ENCODE data around the gene SETD3. TPM values are rescaled to one million over a fixed set of nuclear protein-coding genes. Genes with fewer than 3 reads are reported as not detected.

The SETD3 gene
- total and polyA plus RNA-seq, 4 donors, result 41.0 to 66.0 (median 56.8) TPM

DNA sequence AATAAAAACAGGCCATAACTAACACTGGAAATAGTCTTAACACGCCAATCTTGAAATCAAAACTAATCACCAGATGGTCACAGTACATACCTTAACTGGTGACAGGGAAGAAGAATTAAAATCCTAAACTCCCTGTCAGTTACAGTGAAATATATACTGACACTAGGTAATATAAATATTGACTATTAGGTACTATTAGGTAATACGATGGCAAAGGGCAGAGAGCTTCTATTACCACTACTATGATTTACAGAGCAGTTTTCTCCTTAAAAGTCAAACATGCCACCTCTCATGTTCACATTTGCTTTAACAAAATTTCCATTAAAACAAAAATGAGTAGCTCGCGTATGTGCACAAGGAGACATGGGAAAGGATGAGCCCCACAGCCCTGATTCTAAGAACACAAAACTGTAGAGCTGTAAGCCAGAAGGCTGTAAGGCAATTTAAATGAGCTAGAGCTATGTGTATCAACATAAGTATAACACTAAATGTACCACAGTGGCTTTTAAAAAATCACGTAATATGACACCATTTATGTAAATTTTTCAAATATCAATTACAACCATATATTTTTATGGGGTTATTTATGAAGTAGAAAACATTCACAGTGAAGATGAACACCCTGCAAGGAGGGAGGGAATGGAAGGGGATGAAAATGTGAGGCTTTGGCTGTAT, 19.1 kb downstream of the SETD3 start:
- H3K4me3 ChIP-seq (ENCODE audit: low read length in 2 of 2), result no peak overlapping the region

GRCh38 chr14:99460793-99461192, 19.9 kb downstream of the SETD3 start:
- peaks cover 0 to 7% of the 10 kb centered on the region in 2 donors for H3K36me3 ChIP-seq (ENCODE audit: control insufficient read depth in 1 of 2, insufficient read depth in 2 of 2, low read length in 1 of 2)
- DNase-seq, result no peak

More for the DNA sequence above, 19.1 kb downstream of the SETD3 start:
- Histone ChIP-seq H3K9me3 (ENCODE audit: control insufficient read depth, low read length) (no peaks in the 10 kb centered on the region), H3K27ac (ENCODE audit: low read depth in 1 of 2, low read length in 2 of 2) (no peak overlapping the region), H3K4me1 (ENCODE audit: control insufficient read depth in 1 of 2, insufficient read depth in 2 of 2, low read length in 2 of 2) (no peaks in the 10 kb centered on the region), H3K27me3 (ENCODE audit: control insufficient read depth in 1 of 2, insufficient read depth in 2 of 2, low read length in 1 of 2) (no peaks in the 10 kb centered on the region), H3K36me3 (ENCODE audit: control insufficient read depth in 1 of 2, insufficient read depth in 2 of 2, low read length in 1 of 2) (peaks cover 0 to 7% of the 10 kb centered on the region in 2 donors)
- intact Hi-C loops (cut with DNase I), result no loop called here
- 83 to 94% methylated on average over 5 of the region's 5 CpGs for WGBS, 2 donors
- no peak for DNase-seq
- no peak for ATAC-seq (ENCODE audit: low FRiP score)

DNA sequence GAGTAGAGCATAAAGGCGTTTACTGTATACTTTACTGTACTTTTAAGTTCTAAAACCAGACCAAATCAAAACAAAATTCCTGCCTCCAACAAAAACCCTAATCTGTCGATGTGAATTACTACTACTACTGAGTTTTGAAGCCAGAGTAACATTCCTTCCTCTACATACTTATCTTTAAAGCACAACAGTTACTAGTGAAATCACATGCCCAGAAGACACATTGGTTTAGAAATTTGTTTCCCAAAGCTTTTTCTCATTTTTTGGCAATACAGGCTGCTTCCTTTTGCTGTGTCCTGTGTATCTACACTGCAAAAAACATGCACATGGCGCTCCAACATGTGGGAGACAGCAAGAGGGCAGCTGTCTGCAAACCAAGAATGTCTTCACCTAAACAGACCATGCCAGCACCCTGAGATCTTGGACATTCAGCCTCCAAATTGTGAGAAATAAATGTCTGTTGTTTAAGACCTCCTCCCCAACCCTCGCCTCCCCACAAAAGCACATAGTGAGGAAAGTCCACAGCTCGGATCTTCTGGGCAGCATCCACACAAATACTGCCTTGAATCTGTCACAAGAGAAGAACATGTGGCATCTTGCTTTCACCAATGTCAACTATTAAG, 21.1 kb downstream of the SETD3 start:
- H3K4me3 ChIP-seq (ENCODE audit: low read length in 2 of 2), result no peak overlapping the region
- no peak overlapping the region for H3K27ac ChIP-seq (ENCODE audit: low read depth in 1 of 2, low read length in 2 of 2)
- DNase-seq, result no peak
- peaks cover 0 to 7% of the 10 kb centered on the region in 2 donors for H3K36me3 ChIP-seq (ENCODE audit: control insufficient read depth in 1 of 2, insufficient read depth in 2 of 2, low read length in 1 of 2)
- WGBS, 2 donors, result 51 to 56% methylated on average over 5 of the region's 5 CpGs
- no peak for ATAC-seq (ENCODE audit: low FRiP score)
- no peaks in the 10 kb centered on the region for H3K27me3 ChIP-seq (ENCODE audit: control insufficient read depth in 1 of 2, insufficient read depth in 2 of 2, low read length in 1 of 2)
- intact Hi-C loops (cut with DNase I), result no loop called here
- H3K9me3 ChIP-seq (ENCODE audit: control insufficient read depth, low read length), result no peaks in the 10 kb centered on the region
- H3K4me1 ChIP-seq (ENCODE audit: control insufficient read depth in 1 of 2, insufficient read depth in 2 of 2, low read length in 2 of 2), result no peaks in the 10 kb centered on the region

More at GRCh38 chr14:99460793-99461192, 19.9 kb downstream of the SETD3 start:
- Histone ChIP-seq H3K27me3 (ENCODE audit: control insufficient read depth in 1 of 2, insufficient read depth in 2 of 2, low read length in 1 of 2) (no peaks in the 10 kb centered on the region), H3K4me3 (ENCODE audit: low read length in 2 of 2) (no peak overlapping the region), H3K4me1 (ENCODE audit: control insufficient read depth in 1 of 2, insufficient read depth in 2 of 2, low read length in 2 of 2) (no peaks in the 10 kb centered on the region), H3K9me3 (ENCODE audit: control insufficient read depth, low read length) (no peaks in the 10 kb centered on the region), H3K27ac (ENCODE audit: low read depth in 1 of 2, low read length in 2 of 2) (no peak overlapping the region)
- intact Hi-C loops (cut with DNase I), result no loop called here
- WGBS, 2 donors, result 88 to 92% methylated on average over 3 of the region's 3 CpGs
- ATAC-seq (ENCODE audit: low FRiP score), result no peak

DNA sequence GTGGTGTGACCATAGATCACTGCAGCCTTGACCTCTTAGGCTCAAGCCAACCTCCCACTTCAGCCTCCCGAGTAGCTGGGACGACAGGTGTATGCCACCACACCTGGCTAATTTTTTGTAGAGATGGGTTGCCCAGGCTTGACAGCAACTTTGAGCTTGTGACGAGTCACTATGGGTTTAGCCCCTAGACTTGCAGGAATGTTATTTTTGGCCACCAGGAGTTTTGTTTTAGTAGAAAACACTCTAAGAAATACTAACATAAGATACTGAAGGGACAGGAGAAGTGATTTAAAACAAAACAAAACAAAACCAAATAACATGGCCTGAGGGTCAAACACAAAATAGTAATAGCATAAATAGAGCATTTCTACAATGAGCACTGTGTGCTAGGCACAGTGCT, 26.4 kb downstream of the SETD3 start:
- Histone ChIP-seq H3K4me3 (ENCODE audit: low read length in 2 of 2) (no peak overlapping the region), H3K9me3 (ENCODE audit: control insufficient read depth, low read length) (no peaks in the 10 kb centered on the region), H3K27me3 (ENCODE audit: control insufficient read depth in 1 of 2, insufficient read depth in 2 of 2, low read length in 1 of 2) (no peaks in the 10 kb centered on the region), H3K4me1 (ENCODE audit: control insufficient read depth in 1 of 2, insufficient read depth in 2 of 2, low read length in 2 of 2) (no peaks in the 10 kb centered on the region), H3K27ac (ENCODE audit: low read depth in 1 of 2, low read length in 2 of 2) (no peak overlapping the region), H3K36me3 (ENCODE audit: control insufficient read depth in 1 of 2, insufficient read depth in 2 of 2, low read length in 1 of 2) (peaks cover 0 to 7% of the 10 kb centered on the region in 2 donors)
- ATAC-seq (ENCODE audit: low FRiP score), result no peak
- 62 to 72% methylated on average over 3 of the region's 3 CpGs for WGBS, 2 donors
- intact Hi-C loops (cut with DNase I), result no loop called here
- DNase-seq, result no peak

- DNase-seq (no peak), ATAC-seq (ENCODE audit: low FRiP score) (no peak)
- H3K27me3 ChIP-seq (ENCODE audit: control insufficient read depth in 1 of 2, insufficient read depth in 2 of 2, low read length in 1 of 2), result no peaks in the 10 kb centered on the region
- H3K36me3 ChIP-seq (ENCODE audit: control insufficient read depth in 1 of 2, insufficient read depth in 2 of 2, low read length in 1 of 2), result peaks cover 0 to 9% of the 10 kb centered on the region in 2 donors
- no peaks in the 10 kb centered on the region for H3K9me3 ChIP-seq (ENCODE audit: control insufficient read depth, low read length)
- intact Hi-C loops (cut with DNase I), result no loop called here
- no peaks in the 10 kb centered on the region for H3K4me1 ChIP-seq (ENCODE audit: control insufficient read depth in 1 of 2, insufficient read depth in 2 of 2, low read length in 2 of 2)
- no peak overlapping the region for H3K4me3 ChIP-seq (ENCODE audit: low read length in 2 of 2)
- 64 to 71% methylated on average over 4 of the region's 4 CpGs for WGBS, 2 donors
- H3K27ac ChIP-seq (ENCODE audit: low read depth in 1 of 2, low read length in 2 of 2), result no peak overlapping the region
Measured at GRCh38 chr14:99452968-99453367, 27.7 kb downstream of the SETD3 start.

DNA sequence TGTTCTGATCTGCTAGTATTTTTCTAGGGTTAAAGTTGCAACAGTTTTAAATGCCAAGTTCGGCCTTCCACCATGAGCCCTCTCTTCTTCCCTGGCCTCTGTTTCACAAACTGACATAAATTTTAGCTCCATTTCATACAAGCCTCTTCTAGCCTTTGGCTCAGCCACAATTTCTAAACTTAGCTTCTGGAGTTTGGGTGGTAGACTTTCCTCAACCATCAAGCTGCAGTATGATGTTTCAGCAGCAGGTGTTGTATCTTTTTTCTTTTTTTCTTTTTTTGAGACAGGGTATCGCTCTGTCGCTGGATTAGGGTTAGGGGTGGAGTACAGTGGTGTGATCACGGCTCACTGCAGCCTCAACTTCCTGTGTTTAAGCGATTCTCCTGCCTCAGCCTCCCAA, 29.4 kb downstream of the SETD3 start:
- Histone ChIP-seq H3K4me1 (ENCODE audit: control insufficient read depth in 1 of 2, insufficient read depth in 2 of 2, low read length in 2 of 2) (no peaks in the 10 kb centered on the region), H3K36me3 (ENCODE audit: control insufficient read depth in 1 of 2, insufficient read depth in 2 of 2, low read length in 1 of 2) (peaks cover 0 to 8% of the 10 kb centered on the region in 2 donors), H3K9me3 (ENCODE audit: control insufficient read depth, low read length) (no peaks in the 10 kb centered on the region), H3K27ac (ENCODE audit: low read depth in 1 of 2, low read length in 2 of 2) (no peak overlapping the region), H3K27me3 (ENCODE audit: control insufficient read depth in 1 of 2, insufficient read depth in 2 of 2, low read length in 1 of 2) (no peaks in the 10 kb centered on the region), H3K4me3 (ENCODE audit: low read length in 2 of 2) (no peak overlapping the region)
- 94% methylated on average over 5 of the region's 5 CpGs for WGBS, 2 donors
- intact Hi-C loops (cut with DNase I), result no loop called here
- ATAC-seq (ENCODE audit: low FRiP score) (no peak), DNase-seq (no peak)

GRCh38 chr14:99450266-99450665, 30.4 kb downstream of the SETD3 start:
- Histone ChIP-seq H3K36me3 (ENCODE audit: control insufficient read depth in 1 of 2, insufficient read depth in 2 of 2, low read length in 1 of 2) (peaks cover 0 to 8% of the 10 kb centered on the region in 2 donors), H3K27me3 (ENCODE audit: control insufficient read depth in 1 of 2, insufficient read depth in 2 of 2, low read length in 1 of 2) (no peaks in the 10 kb centered on the region), H3K9me3 (ENCODE audit: control insufficient read depth, low read length) (no peaks in the 10 kb centered on the region), H3K27ac (ENCODE audit: low read depth in 1 of 2, low read length in 2 of 2) (no peak overlapping the region), H3K4me1 (ENCODE audit: control insufficient read depth in 1 of 2, insufficient read depth in 2 of 2, low read length in 2 of 2) (no peaks in the 10 kb centered on the region), H3K4me3 (ENCODE audit: low read length in 2 of 2) (no peak overlapping the region)
- intact Hi-C loops (cut with DNase I), result no loop called here
- ATAC-seq (ENCODE audit: low FRiP score) (no peak), DNase-seq (no peak)
- 73 to 79% methylated on average over 3 of the region's 3 CpGs for WGBS, 2 donors

- no peak for DNase-seq
- Histone ChIP-seq H3K4me1 (ENCODE audit: control insufficient read depth in 1 of 2, insufficient read depth in 2 of 2, low read length in 2 of 2) (no peaks in the 10 kb centered on the region), H3K4me3 (ENCODE audit: low read length in 2 of 2) (no peak overlapping the region), H3K9me3 (ENCODE audit: control insufficient read depth, low read length) (no peaks in the 10 kb centered on the region), H3K27me3 (ENCODE audit: control insufficient read depth in 1 of 2, insufficient read depth in 2 of 2, low read length in 1 of 2) (no peaks in the 10 kb centered on the region), H3K36me3 (ENCODE audit: control insufficient read depth in 1 of 2, insufficient read depth in 2 of 2, low read length in 1 of 2) (peaks cover 3 to 8% of the 10 kb centered on the region in 2 donors), H3K27ac (ENCODE audit: low read depth in 1 of 2, low read length in 2 of 2) (no peak overlapping the region)
- intact Hi-C loops (cut with DNase I), result no loop called here
- WGBS, 2 donors, result 88 to 92% methylated on average over 4 of the region's 4 CpGs
- ATAC-seq (ENCODE audit: low FRiP score), result no peak
Measured at GRCh38 chr14:99447739-99448138, 32.9 kb downstream of the SETD3 start.

DNA sequence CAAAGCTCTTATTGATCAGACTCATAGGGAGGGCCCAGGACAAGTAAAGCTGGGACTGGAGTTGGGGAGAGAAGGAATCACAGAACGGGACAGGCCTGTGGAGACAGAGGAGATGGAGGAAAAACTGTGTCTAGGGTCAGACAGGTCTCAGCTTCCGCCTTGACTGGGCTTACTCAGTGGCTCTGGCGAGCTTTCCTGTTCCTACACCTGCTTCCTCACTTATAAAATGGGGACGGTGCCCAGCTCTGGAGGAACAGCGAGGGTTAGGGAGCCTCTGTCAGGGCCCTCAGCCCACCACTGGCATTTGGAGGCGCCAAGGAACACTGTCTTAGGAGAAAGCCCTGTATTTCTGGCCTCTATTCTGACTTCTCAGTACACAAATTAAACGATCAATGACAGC, 34.7 kb downstream of the SETD3 start:
- peaks cover 3 to 6% of the 10 kb centered on the region in 2 donors for H3K36me3 ChIP-seq (ENCODE audit: control insufficient read depth in 1 of 2, insufficient read depth in 2 of 2, low read length in 1 of 2)

More for the DNA sequence above, 34.7 kb downstream of the SETD3 start:
- H3K4me3 ChIP-seq (ENCODE audit: low read length in 2 of 2), result no peak overlapping the region
- no peak for ATAC-seq (ENCODE audit: low FRiP score)
- no peaks in the 10 kb centered on the region for H3K27me3 ChIP-seq (ENCODE audit: control insufficient read depth in 1 of 2, insufficient read depth in 2 of 2, low read length in 1 of 2)
- DNase-seq, result no peak
- no peak overlapping the region for H3K27ac ChIP-seq (ENCODE audit: low read depth in 1 of 2, low read length in 2 of 2)
- no peaks in the 10 kb centered on the region for H3K9me3 ChIP-seq (ENCODE audit: control insufficient read depth, low read length)
- H3K4me1 ChIP-seq (ENCODE audit: control insufficient read depth in 1 of 2, insufficient read depth in 2 of 2, low read length in 2 of 2), result no peaks in the 10 kb centered on the region
- 92 to 93% methylated on average over 7 of the region's 7 CpGs for WGBS, 2 donors
- intact Hi-C loops (cut with DNase I), result no loop called here
